ENCODE data around the gene ZDHHC20. TPM values are rescaled to one million over a fixed set of nuclear protein-coding genes. Genes with fewer than 3 reads are reported as not detected.

The ZDHHC20 gene
- total and polyA plus RNA-seq, 2 of the 4 experiments (the other 2 are of a cell fraction): 16.1 to 72.4 TPM

DNA sequence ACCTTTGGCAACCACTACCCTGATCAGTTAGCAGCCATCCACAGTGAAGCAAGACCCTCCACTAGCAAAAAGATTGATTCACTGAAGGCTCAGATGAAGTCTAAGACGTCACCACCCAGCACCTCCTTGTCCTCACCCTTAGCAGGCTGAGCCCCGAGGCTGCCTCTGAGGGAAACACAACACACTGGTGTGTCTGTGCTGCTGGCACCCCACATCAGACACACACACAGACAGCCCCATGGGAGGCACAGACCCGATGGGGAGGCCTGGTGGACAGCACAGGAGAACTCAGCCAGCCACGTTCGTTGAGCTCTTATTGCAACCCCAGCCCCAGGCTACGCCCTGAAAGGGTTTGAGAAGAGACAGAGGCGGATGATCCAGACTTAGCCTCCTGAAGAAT is 94.7 kb downstream of the ZDHHC20 start:
- DNase-seq (no peak), ATAC-seq (ENCODE audit: low read depth) (no peak)
- H3K56ac ChIP-seq (ENCODE audit: extremely low read depth, insufficient read depth, low read length): no peak overlapping the region
- no peaks in the 10 kb centered on the region for H3K36me3 ChIP-seq (ENCODE audit: control insufficient read depth, insufficient read depth, low read length)
- H4K5ac ChIP-seq (ENCODE audit: low read depth, low read length): no peak overlapping the region
- 66% methylated on average over 4 of the region's 7 CpGs; no CpG with 5 or more reads in 1 of the 2 experiments for WGBS, 2 experiments (ENCODE audit: extremely low coverage in 2 of 2, insufficient read length in 1 of 2)
- H3K4me1 ChIP-seq (ENCODE audit: control insufficient read depth, insufficient read depth, low read length): no peaks in the 10 kb centered on the region
- H4K91ac ChIP-seq (ENCODE audit: insufficient read depth, low read depth, low read length): no peak overlapping the region
- ChIA-PET CTCF (no interaction called here), POLR2A (ENCODE audit: unreplicated experiment) (no interaction called here)
- no peak overlapping the region for H2BK20ac ChIP-seq (ENCODE audit: low read depth, low read length)
- H3K14ac ChIP-seq (replicated peaks; ENCODE audit: low read depth, low read length): no peak overlapping the region
- H2AK9ac ChIP-seq (replicated peaks; ENCODE audit: low read depth, low read length, poor library complexity): no peak overlapping the region
- peaks cover 6% of the 10 kb centered on the region; the same call in 1 of the 2 replicates for H3K9me3 ChIP-seq (ENCODE audit: control insufficient read depth, insufficient read depth, low read length)
- BruUV-seq (replicated peaks): no TSS peak
- no peak overlapping the region for H2BK120ac ChIP-seq (ENCODE audit: low read depth, low read length)
- no peak overlapping the region for H2AFZ ChIP-seq (replicated peaks; ENCODE audit: low read length, poor library complexity)
- H3K9ac ChIP-seq (ENCODE audit: low read depth, low read length): no peak overlapping the region
- no peaks in the 10 kb centered on the region; the same call in 1 of the 2 replicates for H3K27me3 ChIP-seq (ENCODE audit: control insufficient read depth, insufficient read depth, low read length)
- H2AK5ac ChIP-seq (ENCODE audit: low read depth, low read length): no peak overlapping the region
- H2BK5ac ChIP-seq (ENCODE audit: low read depth, low read length, poor library complexity, severe bottlenecking): no peak overlapping the region
- H3K18ac ChIP-seq (ENCODE audit: low read depth, low read length): no peak overlapping the region
- no peak overlapping the region for H4K8ac ChIP-seq (ENCODE audit: low read depth in 2 of 2, low read length in 2 of 2)
- H3K4me2 ChIP-seq (ENCODE audit: low read depth, low read length): no peak overlapping the region
- H4K20me1 ChIP-seq (ENCODE audit: insufficient read depth, low read length): no peaks in the 10 kb centered on the region
- no peak for TF ChIP-seq RCOR1 (IDR thresholded peaks at IDR 0.05; ENCODE audit: insufficient replicate concordance, low read length)
- TF ChIP-seq MXI1 (IDR thresholded peaks at IDR 0.05; ENCODE audit: borderline replicate concordance, low read depth, low read length): no peak
- TF ChIP-seq FOS (IDR thresholded peaks at IDR 0.05; ENCODE audit: low read depth, low read length): no peak
- no peak for TF ChIP-seq CEBPB (IDR thresholded peaks at IDR 0.05; ENCODE audit: low read depth, low read length)
- TF ChIP-seq SMC3 (IDR thresholded peaks at IDR 0.05; ENCODE audit: low read depth, low read length): no peak
- TF ChIP-seq USF2 (IDR thresholded peaks at IDR 0.05; ENCODE audit: low read depth, low read length): no peak
- no peak for TF ChIP-seq BHLHE40 (IDR thresholded peaks at IDR 0.05; ENCODE audit: low read depth, low read length)
- TF ChIP-seq POLR2A (IDR thresholded peaks at IDR 0.05; ENCODE audit: low read depth, low read length): no peak
- TF ChIP-seq MAFK (IDR thresholded peaks at IDR 0.05; ENCODE audit: low read depth, low read length): no peak
- TF ChIP-seq, protein P1, sequence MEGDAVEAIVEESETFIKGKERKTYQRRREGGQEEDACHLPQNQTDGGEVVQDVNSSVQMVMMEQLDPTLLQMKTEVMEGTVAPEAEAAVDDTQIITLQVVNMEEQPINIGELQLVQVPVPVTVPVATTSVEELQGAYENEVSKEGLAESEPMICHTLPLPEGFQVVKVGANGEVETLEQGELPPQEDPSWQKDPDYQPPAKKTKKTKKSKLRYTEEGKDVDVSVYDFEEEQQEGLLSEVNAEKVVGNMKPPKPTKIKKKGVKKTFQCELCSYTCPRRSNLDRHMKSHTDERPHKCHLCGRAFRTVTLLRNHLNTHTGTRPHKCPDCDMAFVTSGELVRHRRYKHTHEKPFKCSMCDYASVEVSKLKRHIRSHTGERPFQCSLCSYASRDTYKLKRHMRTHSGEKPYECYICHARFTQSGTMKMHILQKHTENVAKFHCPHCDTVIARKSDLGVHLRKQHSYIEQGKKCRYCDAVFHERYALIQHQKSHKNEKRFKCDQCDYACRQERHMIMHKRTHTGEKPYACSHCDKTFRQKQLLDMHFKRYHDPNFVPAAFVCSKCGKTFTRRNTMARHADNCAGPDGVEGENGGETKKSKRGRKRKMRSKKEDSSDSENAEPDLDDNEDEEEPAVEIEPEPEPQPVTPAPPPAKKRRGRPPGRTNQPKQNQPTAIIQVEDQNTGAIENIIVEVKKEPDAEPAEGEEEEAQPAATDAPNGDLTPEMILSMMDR (conservative IDR thresholded peaks at IDR 0.05; ENCODE audit: low read depth, low read length): no peak
- TF ChIP-seq CHD1 (IDR thresholded peaks at IDR 0.05; ENCODE audit: low read depth, low read length): no peak
- TF ChIP-seq ELK1 (IDR thresholded peaks at IDR 0.05; ENCODE audit: borderline replicate concordance, low read depth, low read length): no peak
- no peak for TF ChIP-seq MAZ (IDR thresholded peaks at IDR 0.05; ENCODE audit: borderline replicate concordance, low read depth, low read length)
- TF ChIP-seq RFX5 (IDR thresholded peaks at IDR 0.05; ENCODE audit: low read depth, low read length): no peak
- TF ChIP-seq NFE2L2 (IDR thresholded peaks at IDR 0.05; ENCODE audit: low read depth, low read length): no peak
- no peak for TF ChIP-seq RAD21 (IDR thresholded peaks at IDR 0.05; ENCODE audit: low read length)
- dilution Hi-C loops (cut with HindIII; ENCODE audit: low sequenced_read_pairs, unreplicated experiment): no loop called here
- H3K23ac ChIP-seq (ENCODE audit: low read depth, low read length): no peak overlapping the region
- H3K4ac ChIP-seq (ENCODE audit: low read depth, low read length): no peak overlapping the region
- no peaks in the 10 kb centered on the region for H3K79me1 ChIP-seq (ENCODE audit: low read depth in 1 of 2, low read length in 2 of 2)
- in situ Hi-C loops (cut with MboI; ENCODE audit: low sequenced_read_pairs): no loop called here
- no peaks in the 10 kb centered on the region for H3K9me1 ChIP-seq (ENCODE audit: insufficient read depth, low read length)
- H2BK15ac ChIP-seq (ENCODE audit: low read depth, low read length): no peak overlapping the region
- intact Hi-C loops (cut with micrococcal nuclease): no loop called here
- no peak overlapping the region for H3K4me3 ChIP-seq (ENCODE audit: insufficient read depth, low read depth, low read length)
- no peak overlapping the region for H3K27ac ChIP-seq (ENCODE audit: insufficient read depth, low read length)
